Measurements from ENCODE around the gene SDHAF2.

The SDHAF2 gene

GRCh38 chr11:61489833-61490721, 60.2 kb downstream of the SDHAF2 start:
- no peak for DNase-seq

GRCh38 chr11:61491736-61492395, 61.9 kb downstream of the SDHAF2 start:
- no peak for DNase-seq
- no peak for TF ChIP-seq POLR2A (IDR thresholded peaks at IDR 0.05; ENCODE audit: low read length)
- TF ChIP-seq GATA1 (IDR thresholded peaks at IDR 0.05; ENCODE audit: low read depth, low read length), result no peak

More at GRCh38 chr11:61489833-61490721, 60.2 kb downstream of the SDHAF2 start:
- TF ChIP-seq POLR2A (IDR thresholded peaks at IDR 0.05; ENCODE audit: low read length), result no peak
- TF ChIP-seq GATA1 (IDR thresholded peaks at IDR 0.05; ENCODE audit: low read depth, low read length), result no peak

GRCh38 chr11:61494381-61494961, 64.5 kb downstream of the SDHAF2 start:
- TF ChIP-seq POLR2A (IDR thresholded peaks at IDR 0.05; ENCODE audit: low read length), result no peak
- DNase-seq, result no peak

- no peak for DNase-seq
- TF ChIP-seq POLR2A (IDR thresholded peaks at IDR 0.05; ENCODE audit: low read length) (no peak), GATA1 (IDR thresholded peaks at IDR 0.05; ENCODE audit: low read depth, low read length) (no peak)
Observed at GRCh38 chr11:61495801-61496601, 66.1 kb downstream of the SDHAF2 start.

All from erythroblast (primary cell).